HG02884 (cell line): ENCODE data around the gene CCZ1B.
"Not testable (repeated sequence)": the region's sequence is repeated elsewhere in the genome, so short reads cannot be mapped to it uniquely, and the experiment has no call there.

Experiments
- ATAC-seq: cut with Tn5 transposase; IDR thresholded peaks from one replicate; pipeline ENCODE4 v1.9.1; 2021; ENCODE audit warnings: mild to moderate bottlenecking, moderate library complexity; ENCODE audit not compliant: unreplicated experiment

The CCZ1B gene

DNA sequence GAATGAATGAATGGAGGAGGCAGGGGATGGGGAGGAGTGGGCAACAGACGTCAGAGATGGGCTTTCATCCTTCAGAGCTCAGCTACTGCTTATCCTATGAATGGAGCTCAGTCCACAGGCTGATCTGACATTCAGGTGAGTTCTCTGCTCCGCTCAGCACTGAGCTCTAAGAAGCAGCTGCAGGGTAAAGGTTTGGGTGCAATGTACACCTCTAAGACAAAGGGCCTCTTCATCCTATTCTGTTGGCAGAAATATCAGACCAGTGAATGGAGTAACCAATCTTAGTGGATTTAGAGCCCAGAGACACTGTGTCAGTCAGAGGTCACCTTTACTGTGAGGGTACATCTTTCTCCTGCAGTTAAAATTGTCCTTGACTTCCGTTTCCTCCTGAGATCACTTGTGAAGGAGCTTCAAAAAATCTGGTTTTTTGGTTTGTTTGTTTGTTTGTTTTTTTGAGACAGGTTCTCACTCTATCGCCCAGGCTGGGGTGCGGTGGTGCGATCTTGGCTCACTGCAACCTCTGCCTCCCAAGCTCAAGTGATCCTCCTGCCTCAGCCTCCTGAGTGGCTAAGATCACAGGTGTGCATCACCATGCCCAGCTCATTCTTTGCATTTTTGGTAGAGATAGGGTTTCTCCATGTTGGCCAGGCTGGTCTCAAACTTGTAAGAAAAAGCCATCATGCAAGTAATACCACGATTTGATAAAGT lies 5.1 kb upstream of the CCZ1B start:
- ATAC-seq: no peak

DNA sequence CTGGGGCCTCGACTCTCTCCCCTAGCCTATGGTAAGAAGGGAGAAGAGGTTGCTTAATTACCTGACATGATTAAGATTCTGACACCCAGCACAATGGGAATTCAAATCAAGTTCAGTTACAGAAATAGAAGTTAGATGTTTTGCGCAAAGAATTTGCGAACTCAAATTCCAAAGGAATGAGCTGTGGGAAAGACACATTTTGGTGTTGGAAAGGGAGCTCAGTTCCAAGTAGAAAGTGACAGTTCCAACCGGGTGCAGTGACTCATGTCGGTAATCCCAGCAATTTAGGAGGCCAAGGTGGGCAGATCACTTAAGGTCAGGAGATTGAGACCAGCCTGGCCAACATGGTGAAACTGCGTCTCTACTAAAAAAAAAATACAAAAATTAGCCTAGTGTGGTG lies 4.0 kb upstream of the CCZ1B start:
- ATAC-seq: not testable (repeated sequence)

DNA sequence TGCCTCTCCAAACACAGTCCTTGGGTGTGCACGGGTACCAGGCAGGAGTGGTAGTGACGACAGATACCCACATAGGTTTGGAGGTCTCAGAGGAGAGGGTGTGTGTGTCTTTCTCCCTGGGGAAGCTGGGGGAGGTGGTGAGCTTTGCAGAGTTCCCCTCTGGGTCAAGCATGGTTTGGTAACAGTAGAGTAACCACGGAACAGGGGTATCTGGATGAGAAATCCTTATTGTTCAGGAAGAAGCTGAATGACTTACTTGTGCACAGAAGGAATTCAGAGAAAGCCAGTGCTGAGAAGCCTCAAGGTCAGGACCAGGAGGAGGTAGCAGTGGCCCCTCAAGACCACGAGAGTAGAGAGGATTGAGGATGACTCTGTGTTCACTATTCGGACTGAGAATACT lies 3.5 kb upstream of the CCZ1B start:
- not testable (repeated sequence) for ATAC-seq

DNA sequence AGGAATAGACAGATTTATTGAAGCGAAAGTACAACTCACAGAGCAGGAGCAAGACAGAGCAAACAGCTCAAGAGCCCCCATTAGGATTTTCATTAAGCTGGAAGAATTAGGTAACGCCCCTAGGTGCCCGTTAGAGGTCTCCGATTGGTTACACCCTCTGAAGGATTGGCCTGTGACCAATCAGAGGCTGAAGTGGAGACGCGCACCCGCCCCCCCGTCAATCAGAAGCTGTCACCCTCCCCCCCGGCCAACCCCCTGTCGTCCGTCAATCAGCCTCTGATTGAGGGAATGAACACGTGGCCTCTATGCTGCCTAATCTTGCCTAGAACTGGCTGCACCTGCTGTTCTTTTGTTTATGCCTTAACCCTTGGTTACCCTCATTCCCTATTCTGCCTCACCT lies 1.1 kb upstream of the CCZ1B start:
- not testable (repeated sequence) for ATAC-seq

DNA sequence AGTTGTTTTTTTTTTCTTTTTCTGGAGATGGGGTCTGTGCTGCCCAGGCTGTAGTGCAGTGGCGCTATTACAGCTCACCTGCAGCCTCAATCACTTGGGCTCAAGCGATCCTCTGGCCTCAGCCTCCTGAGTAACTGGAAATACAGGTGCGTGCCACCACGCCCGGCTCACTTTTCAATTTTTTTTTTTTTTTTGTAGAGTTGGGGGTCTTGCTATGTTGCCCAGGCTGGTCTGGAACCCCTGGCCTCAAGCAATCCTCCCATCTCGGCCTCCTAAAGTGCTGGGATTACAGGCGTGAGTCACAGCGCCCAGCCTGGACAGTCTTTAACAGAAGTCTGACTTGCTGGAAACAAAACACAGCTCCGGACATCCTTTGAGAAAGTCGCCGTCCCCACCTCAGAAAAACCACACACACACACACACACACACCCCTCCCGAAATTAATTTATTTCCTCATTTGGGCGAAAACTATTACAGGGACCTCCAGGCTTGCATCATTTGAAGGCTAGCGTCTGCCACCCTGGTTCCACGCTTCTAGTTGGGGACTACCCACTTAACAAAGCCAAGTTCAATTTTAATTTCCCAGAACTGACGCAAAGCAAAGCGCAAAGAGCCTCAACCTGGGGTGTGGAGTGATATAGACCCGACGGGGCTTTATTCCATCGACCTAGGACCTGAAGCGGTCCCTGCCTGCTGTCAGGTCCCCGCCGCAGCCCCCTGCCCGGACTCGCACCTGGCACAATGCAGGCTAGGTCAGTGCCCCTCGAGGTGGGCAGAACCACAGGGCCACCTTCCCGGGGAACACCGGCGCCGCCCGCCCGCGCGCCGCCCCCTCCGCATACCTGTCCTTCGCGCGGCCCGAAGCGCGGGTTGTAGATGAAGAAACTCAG lies 594 bp downstream of the CCZ1B start:
- peak; percentile 38 for ATAC-seq

DNA sequence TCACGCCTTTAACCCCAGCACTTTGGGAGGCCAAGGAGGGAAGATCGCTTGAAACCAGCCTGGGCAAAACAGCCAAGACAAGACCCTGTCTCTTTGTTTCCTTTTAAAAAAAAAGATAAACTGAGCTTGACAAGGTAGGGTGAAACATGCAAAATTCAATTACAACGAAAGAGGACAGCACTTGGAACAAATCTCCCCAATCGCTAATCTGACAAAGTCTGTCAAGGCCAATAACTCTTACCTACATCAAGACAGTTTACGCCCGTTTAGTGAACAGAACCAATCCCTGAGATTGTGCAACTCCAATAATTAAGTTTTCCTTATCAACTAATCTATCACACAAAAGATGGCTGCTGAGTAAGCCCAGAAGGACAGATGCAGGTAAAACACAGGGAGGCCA lies 4.5 kb downstream of the CCZ1B start:
- not testable (repeated sequence) for ATAC-seq

DNA sequence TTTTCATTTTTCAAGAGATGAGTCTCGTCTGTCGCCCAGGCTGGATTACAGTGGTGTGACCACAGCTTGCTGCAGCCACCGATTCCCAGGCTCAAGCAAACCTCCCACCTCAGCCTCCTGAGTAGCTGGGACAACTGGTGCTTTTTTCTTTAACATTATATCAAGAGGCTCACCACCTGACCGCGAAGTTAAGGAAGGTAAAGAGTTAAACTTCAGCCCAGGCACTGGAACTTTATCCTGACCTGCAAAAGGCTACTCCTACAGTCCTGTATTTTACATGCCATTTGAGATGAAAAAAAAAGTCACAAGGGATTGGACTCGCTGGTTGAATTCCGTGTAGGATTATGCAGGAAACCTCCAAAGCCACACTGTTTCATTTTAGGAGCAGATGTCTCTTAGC lies 10.6 kb downstream of the CCZ1B start:
- not testable (repeated sequence) for ATAC-seq

DNA sequence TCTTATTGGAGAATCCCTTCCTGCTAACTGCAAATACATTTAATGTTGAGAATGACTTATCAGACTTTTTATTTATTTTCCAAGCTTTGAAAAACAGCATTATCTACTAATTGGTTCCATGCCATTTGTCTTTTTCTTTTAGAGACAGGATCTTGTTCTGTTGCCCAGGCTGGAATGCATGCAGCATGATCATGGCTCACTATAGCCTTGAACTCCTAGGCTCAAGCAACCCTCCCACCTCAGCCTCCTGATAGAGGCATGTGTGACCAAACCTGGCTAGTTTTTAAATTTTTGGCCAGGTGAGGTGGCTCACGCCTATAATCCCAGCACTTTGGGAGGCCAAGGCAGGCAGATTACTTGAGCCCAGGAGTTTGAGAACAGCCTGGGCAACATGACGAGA lies 13.1 kb downstream of the CCZ1B start:
- not testable (repeated sequence) for ATAC-seq

DNA sequence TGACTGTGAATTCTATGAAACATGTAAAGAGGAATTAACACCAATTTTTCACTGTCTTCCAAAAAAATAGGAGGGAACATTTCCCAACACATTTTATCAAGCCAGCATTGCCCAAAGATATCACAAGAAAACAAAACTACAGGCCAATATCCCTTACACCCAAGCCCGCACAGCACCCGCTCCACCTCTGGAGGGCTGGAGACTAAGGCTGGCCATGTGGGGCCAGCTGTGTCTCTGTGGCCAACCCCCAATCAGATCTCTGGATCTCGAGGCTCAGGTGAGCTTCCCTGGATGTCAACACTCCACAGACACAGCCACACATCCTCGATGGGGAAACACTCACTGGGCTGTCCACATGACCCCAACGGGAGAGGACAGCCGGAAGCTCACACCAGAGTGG lies 18.1 kb downstream of the CCZ1B start:
- ATAC-seq: not testable (repeated sequence)

DNA sequence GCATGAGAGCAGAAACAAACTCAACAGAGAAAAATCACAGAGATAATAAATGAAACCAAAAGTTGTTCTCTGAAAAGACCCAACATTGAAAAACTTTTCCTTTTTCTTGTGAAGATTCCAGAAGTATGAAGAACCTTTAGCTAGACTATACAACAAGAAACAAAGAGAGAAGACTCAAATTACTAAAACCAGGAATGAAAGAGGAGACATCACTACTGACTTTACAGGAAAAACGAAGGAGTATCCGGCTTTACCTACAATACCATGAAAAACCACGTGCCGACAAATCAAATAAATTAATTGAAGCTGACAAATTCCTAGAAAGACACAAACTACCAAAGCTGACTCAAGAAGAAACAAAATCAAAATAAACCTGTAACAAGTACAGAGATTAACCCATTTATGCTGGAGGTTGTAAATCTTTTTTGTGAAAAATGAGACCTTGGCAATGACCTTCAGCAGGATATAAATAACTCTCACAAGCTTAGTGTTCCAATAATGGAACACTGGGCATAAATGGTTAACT lies 18.6 kb downstream of the CCZ1B start:
- ATAC-seq: not testable (repeated sequence)

DNA sequence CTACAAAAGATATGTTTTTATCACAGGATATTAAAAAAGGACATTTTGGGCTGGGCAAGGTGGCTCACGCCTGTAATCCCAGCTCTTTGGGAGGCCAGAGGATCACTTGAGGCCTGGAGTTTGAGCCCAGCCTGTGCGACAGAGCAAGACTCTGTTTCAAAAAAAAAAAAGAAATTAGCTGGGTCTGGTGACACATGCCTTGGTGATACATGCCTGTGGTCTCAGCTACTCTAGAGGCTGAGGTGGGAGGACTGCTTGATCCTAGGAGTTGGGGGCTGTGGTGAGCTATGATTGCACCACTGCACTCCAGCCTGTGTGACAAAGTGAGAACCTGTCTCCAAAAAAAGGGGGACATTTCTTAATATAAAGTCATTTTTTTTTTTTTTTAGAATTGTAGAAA lies 25.7 kb downstream of the CCZ1B start:
- not testable (repeated sequence) for ATAC-seq

DNA sequence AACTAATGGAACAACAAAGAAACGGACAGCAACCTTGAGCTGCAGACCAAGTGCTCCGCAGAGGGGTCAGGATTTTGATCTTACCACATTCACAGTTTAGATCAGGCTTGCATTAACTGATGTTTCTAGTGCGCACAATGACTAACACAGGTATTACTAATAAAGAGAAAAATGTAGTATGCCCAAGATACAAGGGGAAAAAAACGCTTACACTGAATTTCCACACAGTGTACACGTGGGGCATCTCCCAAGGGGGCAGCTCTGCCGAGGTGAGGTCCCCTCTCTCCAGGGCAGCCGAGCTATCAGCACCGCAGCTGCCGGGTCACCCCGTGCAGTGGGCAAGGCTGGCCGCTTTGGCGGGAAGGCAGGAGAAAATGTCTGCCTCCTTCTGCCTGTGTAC lies 26.2 kb downstream of the CCZ1B start:
- not testable (repeated sequence) for ATAC-seq

DNA sequence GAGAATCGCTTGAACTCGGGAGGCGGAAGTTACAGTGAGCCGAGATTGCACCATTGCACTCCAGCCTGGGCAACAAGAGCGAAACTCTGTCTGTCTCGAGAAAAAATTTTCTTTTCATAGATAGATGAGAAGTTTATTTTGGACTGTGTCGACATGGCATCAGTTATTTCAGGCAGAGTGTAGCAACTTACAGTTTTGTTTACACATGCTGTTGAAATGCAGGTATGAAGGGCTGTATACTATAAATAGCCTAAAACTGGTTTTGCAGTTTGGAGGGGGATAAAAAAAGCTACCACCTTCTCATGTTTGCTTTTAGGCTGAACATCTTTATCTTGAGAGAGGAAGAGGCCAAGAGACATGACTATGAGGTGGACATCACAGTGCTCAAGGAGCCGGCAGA lies 28.0 kb downstream of the CCZ1B start:
- ATAC-seq: not testable (repeated sequence)

DNA sequence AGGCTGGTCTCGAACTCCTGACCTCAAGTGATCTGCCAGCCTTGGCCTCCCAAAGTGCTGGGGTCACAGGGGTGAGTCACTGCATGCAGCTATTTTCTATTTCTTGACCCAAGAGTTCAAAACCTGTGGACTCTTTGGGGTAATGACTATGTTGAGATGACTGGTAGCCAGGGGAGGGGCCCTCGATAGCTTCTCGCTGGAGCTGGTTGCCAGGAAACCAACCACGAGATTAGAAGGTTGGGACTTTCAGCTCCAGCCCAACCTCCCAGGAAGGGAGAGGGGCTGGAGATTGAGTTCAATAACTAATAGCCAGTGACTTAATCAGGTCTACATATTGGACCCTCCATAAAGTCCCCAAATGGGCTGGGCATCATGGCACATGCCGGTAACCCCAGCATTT lies 28.9 kb downstream of the CCZ1B start:
- not testable (repeated sequence) for ATAC-seq

DNA sequence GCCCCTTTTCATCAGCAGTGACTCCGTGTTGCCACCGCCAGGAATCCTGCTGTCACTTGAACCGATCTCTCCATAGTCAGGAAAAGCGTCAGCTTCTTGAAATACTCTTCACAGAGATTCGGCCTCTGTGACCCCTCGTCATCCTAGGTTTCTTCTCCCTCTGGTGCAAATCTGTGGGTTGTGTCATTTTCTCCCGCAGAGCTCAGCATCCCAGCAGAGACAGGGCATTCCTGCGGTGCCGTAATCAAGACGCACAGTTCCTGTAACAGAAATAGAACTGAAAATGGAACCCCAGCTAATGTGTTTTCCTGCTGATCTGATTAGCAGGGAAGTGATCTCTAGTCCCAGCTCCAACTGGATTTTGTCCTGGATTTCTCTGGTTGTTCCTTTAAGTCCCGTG lies 31.8 kb downstream of the CCZ1B start:
- ATAC-seq: not testable (repeated sequence)

DNA sequence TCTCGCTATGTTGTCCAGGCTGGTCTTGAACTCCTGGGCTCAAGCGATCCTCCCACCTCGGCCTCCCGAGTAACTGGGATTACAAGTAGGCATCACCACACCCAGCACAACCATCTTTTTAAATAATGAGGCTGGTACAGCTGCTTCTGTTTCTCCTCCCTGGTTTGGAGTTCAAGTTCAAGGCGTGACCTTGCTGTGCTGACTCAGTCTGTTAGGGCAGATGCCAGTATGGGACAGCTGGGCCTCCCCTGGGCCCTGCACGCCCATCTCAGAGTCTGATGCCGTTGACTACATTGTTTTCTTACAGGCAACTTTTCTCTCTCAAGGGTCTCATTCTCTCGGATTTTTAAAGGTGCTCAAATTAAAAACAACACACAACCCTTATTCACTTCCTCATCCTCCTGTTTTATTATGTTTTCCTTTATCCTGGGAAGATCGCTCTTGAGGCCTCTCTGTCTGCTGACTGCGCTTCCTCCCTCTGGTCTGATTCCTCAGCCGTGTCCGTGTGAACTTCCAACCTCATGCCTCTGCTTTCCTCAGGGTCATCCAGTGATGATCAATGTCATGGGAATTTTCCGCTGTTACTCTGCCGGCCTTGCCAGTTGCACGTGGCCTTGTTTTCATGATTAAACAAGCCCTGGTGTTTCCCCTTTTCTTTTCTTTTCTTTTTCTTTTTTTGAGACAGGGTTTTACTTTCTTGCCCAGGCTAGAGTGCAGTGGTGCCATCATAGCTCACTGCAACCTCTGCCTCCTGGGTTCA lies 33.8 kb downstream of the CCZ1B start:
- ATAC-seq: not testable (repeated sequence)

DNA sequence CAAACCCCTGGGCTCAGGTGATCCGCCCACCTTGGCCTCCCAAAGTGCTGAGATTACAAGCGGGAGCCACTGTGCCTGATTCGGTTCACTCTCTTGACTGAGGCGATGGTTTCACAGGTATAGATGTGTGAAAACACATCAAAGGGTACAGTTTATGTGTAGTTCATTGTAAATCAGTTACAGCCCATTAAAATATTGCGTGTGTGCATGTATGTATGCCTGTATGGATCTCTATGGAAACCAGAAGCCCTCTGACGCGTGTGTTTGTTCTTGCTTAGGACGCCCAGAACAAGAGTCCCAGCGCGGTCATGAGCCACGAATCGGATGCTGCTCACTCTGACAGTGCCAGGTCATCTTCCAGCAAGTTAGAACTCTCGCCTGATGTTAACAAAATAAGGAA lies 36.7 kb downstream of the CCZ1B start:
- ATAC-seq: not testable (repeated sequence)

DNA sequence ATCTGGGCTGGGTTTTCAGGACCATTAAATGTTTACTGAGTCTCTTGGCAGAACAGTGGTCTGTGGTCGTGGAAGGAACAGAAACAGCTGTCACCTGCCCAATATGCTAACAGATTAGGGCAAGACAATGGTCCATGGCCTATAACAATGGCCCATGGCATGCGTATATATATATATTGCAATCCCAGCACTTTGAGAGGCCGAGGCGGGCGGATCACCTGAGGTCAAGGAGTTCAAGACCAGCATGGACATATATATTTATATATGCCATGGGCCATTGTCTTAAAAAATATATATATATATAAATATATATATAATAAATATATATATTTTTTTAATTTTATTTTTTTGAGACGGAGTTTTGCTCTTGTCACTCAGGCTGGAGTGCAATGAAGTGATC lies 44.5 kb downstream of the CCZ1B start:
- ATAC-seq: not testable (repeated sequence)

DNA sequence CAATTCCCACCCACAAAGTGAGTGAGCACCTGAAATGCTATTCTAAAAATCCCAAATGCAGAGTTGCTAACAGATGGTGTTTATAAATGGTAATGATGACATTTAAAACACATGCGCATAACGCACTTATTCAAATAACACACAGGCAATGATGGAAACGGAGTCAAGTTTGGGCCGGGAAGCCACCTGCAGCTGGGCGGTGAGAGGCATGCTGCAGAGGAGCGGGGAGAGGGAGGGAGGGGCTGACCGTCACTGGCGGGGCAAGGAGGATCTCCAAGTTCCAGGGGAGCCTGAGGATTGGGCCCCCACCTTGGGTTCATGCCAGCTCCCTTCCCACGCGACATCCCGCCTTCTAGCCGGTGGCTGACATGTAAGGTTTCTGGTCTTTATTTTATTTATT lies 64.9 kb downstream of the CCZ1B start:
- not testable (repeated sequence) for ATAC-seq

DNA sequence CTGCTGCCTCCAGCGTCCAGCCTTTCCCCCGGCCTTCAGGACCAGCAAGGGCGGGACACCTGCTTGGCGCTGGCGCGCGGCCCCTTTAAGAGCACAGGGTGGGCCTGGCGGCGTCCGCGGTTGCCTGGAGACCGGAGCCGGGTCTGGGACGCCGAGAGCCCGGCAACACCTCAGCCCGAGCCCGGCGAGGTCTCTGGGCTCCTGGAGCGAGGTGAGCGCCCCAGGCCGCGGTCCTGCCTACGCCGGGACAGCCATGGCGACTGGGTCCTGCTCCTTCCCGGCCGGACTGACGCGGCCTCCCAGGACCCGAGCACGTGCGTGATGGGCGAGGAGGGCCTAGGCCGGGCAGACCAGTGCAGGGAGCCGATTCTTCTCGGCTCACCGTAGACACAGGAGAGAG lies 72.1 kb downstream of the CCZ1B start, which contains the start of gene RSPH10B2:
Gene RSPH10B2, plus strand, starts transcription at position 140 of the 400 bp plus-strand sequence. CDS start 3,575 bp downstream, outside the sequence.
- not testable (repeated sequence) for ATAC-seq

DNA sequence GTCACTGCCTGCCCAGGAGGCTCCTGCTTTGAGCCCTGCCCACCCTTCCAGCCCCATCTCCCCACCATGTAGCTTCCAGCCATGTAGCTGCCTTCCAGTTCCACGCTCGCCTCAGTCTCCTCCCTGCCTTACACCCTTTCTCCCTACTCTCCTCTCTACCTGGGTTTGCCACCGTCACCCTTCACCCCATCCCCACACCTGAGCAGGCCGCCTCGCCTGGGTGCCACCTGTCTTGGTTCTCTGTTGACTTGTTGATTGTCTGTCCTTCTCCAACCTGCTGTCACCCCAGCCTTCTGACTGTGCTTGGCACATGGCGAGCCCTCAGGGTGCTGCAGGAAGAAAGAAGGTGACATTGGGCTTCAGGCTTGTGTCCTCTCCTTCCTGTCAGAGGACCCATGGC lies 75.9 kb downstream of the CCZ1B start:
- ATAC-seq: not testable (repeated sequence)
